HG02885 (cell line): ENCODE data around the gene BMI1.

Experiments used
- ATAC-seq: cut with Tn5 transposase; IDR thresholded peaks from one replicate; pipeline ENCODE4 v1.9.1; 2021; ENCODE audit warnings: mild to moderate bottlenecking; ENCODE audit not compliant: unreplicated experiment, poor library complexity

The BMI1 gene

GRCh38 chr10:22318772-22319171, 2.1 kb upstream of the BMI1 start:
- no peak for ATAC-seq

- no peak for ATAC-seq
These were observed 1.3 kb upstream of the BMI1 start for GRCh38 chr10:22319547-22319979.

GRCh38 chr10:22319980-22320558, 830 bp upstream of the BMI1 start:
- no peak for ATAC-seq

GRCh38 chr10:22321156-22321923, 441 bp downstream of the BMI1 start:
- ATAC-seq, result peak; percentile 28

GRCh38 chr10:22321924-22322640, 1.2 kb downstream of the BMI1 start:
- no peak for ATAC-seq

- no peak for ATAC-seq
These were observed 1.8 kb downstream of the BMI1 start for GRCh38 chr10:22322641-22323160.

GRCh38 chr10:22323538-22324305, 2.8 kb downstream of the BMI1 start:
- ATAC-seq, result no peak

GRCh38 chr10:22324413-22324812, 3.5 kb downstream of the BMI1 start:
- no peak for ATAC-seq

GRCh38 chr10:22324893-22325271, 4.0 kb downstream of the BMI1 start:
- ATAC-seq, result no peak

- ATAC-seq, result peak; percentile 49
These were observed 4.6 kb downstream of the BMI1 start for GRCh38 chr10:22325272-22326144.

GRCh38 chr10:22326145-22326702, 5.3 kb downstream of the BMI1 start:
- no peak for ATAC-seq

- no peak for ATAC-seq
These were observed 8.3 kb downstream of the BMI1 start for GRCh38 chr10:22329150-22329549.

- no peak for ATAC-seq
These were observed 11.3 kb downstream of the BMI1 start for GRCh38 chr10:22332116-22332692.

- no peak for ATAC-seq
These were observed 12.5 kb downstream of the BMI1 start for GRCh38 chr10:22333167-22333974.

- no peak for ATAC-seq
These were observed 13.0 kb downstream of the BMI1 start for GRCh38 chr10:22333975-22334282.

- ATAC-seq, result no peak
These were observed 13.7 kb downstream of the BMI1 start for GRCh38 chr10:22334414-22335172.

GRCh38 chr10:22335173-22335933, 14.5 kb downstream of the BMI1 start:
- ATAC-seq, result peak; percentile 58
